Endothelial cell of umbilical vein (primary cell): ENCODE measurements around the gene MAP4K4. TPM values are rescaled to one million over a fixed set of nuclear protein-coding genes. Genes with fewer than 3 reads are reported as not detected.

Experiments
- BruUV-seq: library from RNA; stranded (reverse); fragments of 400-500 nt; replicated peaks from 2 replicates; lab custom pipeline; 2021; lab: Mats Ljungman, UMichigan
- CTCF ChIA-PET: fragments of 300-600, 350-600 bp; sonication (Branson Sonifier 250); formaldehyde crosslinking; loops from one replicate; lab custom pipeline; 2021; ENCODE audit warnings: antibody characterized with exemption, inconsistent platforms; lab: Charles Lee
- POLR2A ChIA-PET: fragments of 300-600, 350-600 bp; sonication (Branson Sonifier 250); formaldehyde crosslinking; loops from one replicate; lab custom pipeline; 2021; ENCODE audit warnings: antibody characterized with exemption, inconsistent platforms; lab: Charles Lee
- DNase-seq: peaks from one replicate; pipeline ENCODE4 v3.0.0-alpha.2; 2011; ENCODE audit warnings: low read depth, low spot score
- FAIRE-seq: peaks from 2 replicates; lab custom pipeline; 2011; peaks lifted over from hg19 to GRCh38; lab: Jason Lieb, UNC
- H2AFZ ChIP-seq: 2 replicates; pipeline ENCODE4 v1.6.0; 2012; ENCODE audit warnings: low read depth, low read length, control low read depth, inconsistent platforms
- H3K27ac ChIP-seq: 2 replicates; pipeline ENCODE4 v1.5.1; 2011; ENCODE audit warnings: low read depth, mild to moderate bottlenecking, control low read depth, low read length, moderate library complexity; ENCODE audit not compliant: insufficient read depth
- H3K27me3 ChIP-seq, 2 experiments: 2 replicates each; pipeline versions ENCODE4 v1.6.0 to v1.6.1; 2011; ENCODE audit warnings: low read length in 2 of 2, mixed read lengths in 1 of 2; ENCODE audit not compliant: control insufficient read depth in 2 of 2, insufficient read depth in 2 of 2
- H3K36me3 ChIP-seq, 2 experiments: 2 replicates in 1 of 2; 3 replicates in 1 of 2; pipeline ENCODE4 v1.5.1; 2011; ENCODE audit warnings: low read length in 2 of 2, mild to moderate bottlenecking in 1 of 2, moderate library complexity in 1 of 2; ENCODE audit not compliant: control insufficient read depth in 2 of 2, insufficient read depth in 2 of 2; ENCODE audit errors: extremely low read depth in 1 of 2
- H3K4me1 ChIP-seq: 3 replicates; pipeline ENCODE4 v1.5.1; 2011; ENCODE audit warnings: mild to moderate bottlenecking, low read length; ENCODE audit not compliant: control insufficient read depth, insufficient read depth; ENCODE audit errors: extremely low read depth
- H3K4me2 ChIP-seq: 2 replicates; pipeline ENCODE4 v1.6.1; 2011; ENCODE audit warnings: low read length, control low read depth, mixed read lengths; ENCODE audit not compliant: insufficient read depth
- H3K4me3 ChIP-seq, 3 experiments: fragments of 200-600 bp in 1 of 3; sonication (generic), shearing (Covaris generic) in 1 of 3; replicated peaks in 1 of 3; 2 replicates each; pipeline ENCODE4 v1.5.1; 2011 to 2016; ENCODE audit warnings: control low read depth in 3 of 3, low read length in 3 of 3, mild to moderate bottlenecking in 2 of 3, inconsistent platforms in 1 of 3, low read depth in 1 of 3, moderate library complexity in 1 of 3; ENCODE audit not compliant: insufficient read depth in 1 of 3
- H3K79me2 ChIP-seq: 2 replicates; pipeline ENCODE4 v1.6.0; 2012; ENCODE audit warnings: low read length, inconsistent platforms; ENCODE audit not compliant: control insufficient read depth, insufficient read depth
- H3K9ac ChIP-seq: replicated peaks from 2 replicates; pipeline ENCODE3; 2011; ENCODE audit warnings: low read length, control low read depth; ENCODE audit not compliant: insufficient read depth; ENCODE audit errors: extremely low read depth
- H3K9me1 ChIP-seq: replicated peaks from 3 replicates; pipeline ENCODE4 v1.6.0; 2011; ENCODE audit warnings: mild to moderate bottlenecking, low read length; ENCODE audit not compliant: control insufficient read depth, insufficient read depth; ENCODE audit errors: extremely low read depth
- H3K9me3 ChIP-seq: replicated peaks from 2 replicates; pipeline ENCODE4 v1.5.1; 2012; ENCODE audit warnings: low read length, inconsistent platforms; ENCODE audit not compliant: control insufficient read depth, insufficient read depth
- H4K20me1 ChIP-seq: replicated peaks from 2 replicates; pipeline ENCODE3; 2011; ENCODE audit warnings: mild to moderate bottlenecking, low read length; ENCODE audit not compliant: control insufficient read depth, insufficient read depth; ENCODE audit errors: extremely low read depth
- EZH2 ChIP-seq: IDR thresholded peaks from 2 replicates; pipeline ENCODE4 v1.6.1; 2012; ENCODE audit warnings: borderline replicate concordance, low read depth, mild to moderate bottlenecking, moderate library complexity, low read length, inconsistent platforms; ENCODE audit not compliant: severe bottlenecking
- FOS ChIP-seq: IDR thresholded peaks from 2 replicates; pipeline ENCODE4 v1.6.1; 2011; ENCODE audit warnings: mild to moderate bottlenecking, low read length, moderate library complexity, borderline replicate concordance; ENCODE audit not compliant: insufficient read depth
- GATA2 ChIP-seq: IDR thresholded peaks from 2 replicates; pipeline ENCODE4 v1.7.0; 2011; ENCODE audit warnings: low read depth, mild to moderate bottlenecking, moderate library complexity, mixed read lengths, low read length; ENCODE audit not compliant: insufficient read length, insufficient read depth
- JUN ChIP-seq: IDR thresholded peaks from 2 replicates; pipeline ENCODE4 v1.6.1; 2011; ENCODE audit warnings: borderline replicate concordance, low read depth; ENCODE audit not compliant: insufficient read length, insufficient read depth
- MYC ChIP-seq: IDR thresholded peaks from one replicate; pipeline ENCODE4 v1.6.1; 2011; ENCODE audit warnings: mild to moderate bottlenecking, low read depth, low read length
- POLR2A ChIP-seq: IDR thresholded peaks from 2 replicates; pipeline ENCODE4 v1.6.1; 2012; ENCODE audit warnings: low read depth, mild to moderate bottlenecking, control low read depth, low read length
- POLR2AphosphoS5 ChIP-seq: IDR thresholded peaks from 2 replicates; pipeline ENCODE4 v1.6.1; 2012; ENCODE audit warnings: low read depth, mild to moderate bottlenecking, control low read depth, low read length, moderate library complexity; ENCODE audit not compliant: insufficient read depth
- dilution Hi-C: fragments of 300-500 bp; cut with MboI; formaldehyde crosslinking; loops from one replicate; pipeline ENCODE4 v1.15.0; 2019; ENCODE audit warnings: low sequenced_read_pairs; ENCODE audit not compliant: extremely low pct_ligation_motif_present
- intact Hi-C: fragments of 100-400 bp; cut with micrococcal nuclease; formaldehyde crosslinking; loops from one replicate; pipeline ENCODE4 v1.10.0; 2022
- polyA plus RNA-seq, 4 experiments: library from polyadenylated mRNA; depleted of rRNA in 3 of 4; stranded (reverse) in 3 of 4; unstranded in 1 of 4; fragments of >200 nt; gene quantifications; 2 replicates each; pipeline versions ENCODE4 v1.2.1 to v1.2.3, GENCODE V29; 2011 to 2012; ENCODE audit warnings: missing spikeins in 1 of 4
- total RNA-seq: library from RNA; stranded (reverse); gene quantifications from 2 replicates; pipeline ENCODE4 v1.2.3, GENCODE V29; 2021
- TF ChIP-seq, protein P1 (sequence below): IDR thresholded peaks from 2 replicates; pipeline ENCODE4 v1.6.1; 2011; ENCODE audit not compliant: insufficient read depth, insufficient read length
- TF ChIP-seq, protein P2 (sequence below), 2 donors: IDR thresholded peaks; 1 replicate in 1 of 2; 2 replicates in 1 of 2; pipeline ENCODE4 v1.5.1; 2011; ENCODE audit warnings: low read length in 2 of 2, mild to moderate bottlenecking in 2 of 2, moderate library complexity in 2 of 2, control low read depth in 1 of 2, inconsistent platforms in 1 of 2, low read depth in 1 of 2; ENCODE audit not compliant: insufficient read depth in 1 of 2; ENCODE audit errors: extremely low read depth in 1 of 2

Gene MAP4K4
- total and polyA plus RNA-seq, 2 donors (not counting 3 experiments of a cell fraction or from before 2014, with no cell fraction given), result 79.4 to 269 TPM

DNA sequence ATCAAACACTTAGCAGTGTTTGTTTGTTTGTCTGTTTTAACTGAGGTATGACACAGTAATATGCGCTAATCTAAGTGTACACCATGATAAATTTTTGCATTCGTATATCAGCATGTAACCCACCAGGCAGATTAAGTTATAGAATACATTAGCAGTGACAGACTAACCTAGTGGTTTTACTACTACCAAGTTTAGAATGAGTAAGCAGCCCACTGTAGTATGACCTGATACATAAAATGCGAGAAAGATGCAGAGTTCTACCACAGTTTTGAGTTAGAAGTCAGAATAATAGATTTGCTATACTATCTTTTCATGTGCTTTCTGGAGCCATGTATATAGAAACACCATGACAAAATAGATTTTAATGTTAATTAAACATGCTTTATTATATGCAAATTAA is 19.1 kb upstream of the MAP4K4 start:
- Histone ChIP-seq H3K9me1 (no peaks in the 10 kb centered on the region), H3K4me3 (no peak overlapping the region), H3K4me2 (no peak overlapping the region), H3K27ac (no peak overlapping the region), H3K79me2 (no peaks in the 10 kb centered on the region), H3K9me3 (no peaks in the 10 kb centered on the region), H2AFZ (no peak overlapping the region), H3K27me3 (no peaks in the 10 kb centered on the region), H3K4me1 (no peaks in the 10 kb centered on the region), H3K36me3 (no peaks in the 10 kb centered on the region), H4K20me1 (no peaks in the 10 kb centered on the region), H3K9ac (no peak overlapping the region)
- CTCF ChIA-PET, result no interaction called here
- no TSS peak for BruUV-seq
- TF ChIP-seq FOS, result no peak
- TF ChIP-seq GATA2, result no peak
- no peak for TF ChIP-seq POLR2A
- TF ChIP-seq EZH2, result no peak
- no peak for TF ChIP-seq JUN
- TF ChIP-seq MYC, result no peak
- TF ChIP-seq, protein P1, sequence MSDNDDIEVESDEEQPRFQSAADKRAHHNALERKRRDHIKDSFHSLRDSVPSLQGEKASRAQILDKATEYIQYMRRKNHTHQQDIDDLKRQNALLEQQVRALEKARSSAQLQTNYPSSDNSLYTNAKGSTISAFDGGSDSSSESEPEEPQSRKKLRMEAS, result no peak
- TF ChIP-seq POLR2AphosphoS5, result no peak
- TF ChIP-seq, protein P2, sequence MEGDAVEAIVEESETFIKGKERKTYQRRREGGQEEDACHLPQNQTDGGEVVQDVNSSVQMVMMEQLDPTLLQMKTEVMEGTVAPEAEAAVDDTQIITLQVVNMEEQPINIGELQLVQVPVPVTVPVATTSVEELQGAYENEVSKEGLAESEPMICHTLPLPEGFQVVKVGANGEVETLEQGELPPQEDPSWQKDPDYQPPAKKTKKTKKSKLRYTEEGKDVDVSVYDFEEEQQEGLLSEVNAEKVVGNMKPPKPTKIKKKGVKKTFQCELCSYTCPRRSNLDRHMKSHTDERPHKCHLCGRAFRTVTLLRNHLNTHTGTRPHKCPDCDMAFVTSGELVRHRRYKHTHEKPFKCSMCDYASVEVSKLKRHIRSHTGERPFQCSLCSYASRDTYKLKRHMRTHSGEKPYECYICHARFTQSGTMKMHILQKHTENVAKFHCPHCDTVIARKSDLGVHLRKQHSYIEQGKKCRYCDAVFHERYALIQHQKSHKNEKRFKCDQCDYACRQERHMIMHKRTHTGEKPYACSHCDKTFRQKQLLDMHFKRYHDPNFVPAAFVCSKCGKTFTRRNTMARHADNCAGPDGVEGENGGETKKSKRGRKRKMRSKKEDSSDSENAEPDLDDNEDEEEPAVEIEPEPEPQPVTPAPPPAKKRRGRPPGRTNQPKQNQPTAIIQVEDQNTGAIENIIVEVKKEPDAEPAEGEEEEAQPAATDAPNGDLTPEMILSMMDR (IDR thresholded peaks at IDR 0.05; ENCODE audit: extremely low read depth in 1 of 2, insufficient read depth in 1 of 2, low read depth in 1 of 2, low read length in 2 of 2), result no peak
- POLR2A ChIA-PET, result no interaction called here
- intact Hi-C loops (no loop called here), dilution Hi-C loops (no loop called here)
- DNase-seq (no peak), FAIRE-seq (no peak)
